Measurements from ENCODE around the gene PTPRN. TPM values are rescaled to one million over a fixed set of nuclear protein-coding genes. Genes with fewer than 3 reads are reported as not detected.

The PTPRN gene
- total and polyA plus RNA-seq, 10 of the 15 experiments (the other 5 are each of a cell fraction or from before 2014, with no cell fraction given), result 0.28 to 0.69 TPM; not detected in 8

DNA sequence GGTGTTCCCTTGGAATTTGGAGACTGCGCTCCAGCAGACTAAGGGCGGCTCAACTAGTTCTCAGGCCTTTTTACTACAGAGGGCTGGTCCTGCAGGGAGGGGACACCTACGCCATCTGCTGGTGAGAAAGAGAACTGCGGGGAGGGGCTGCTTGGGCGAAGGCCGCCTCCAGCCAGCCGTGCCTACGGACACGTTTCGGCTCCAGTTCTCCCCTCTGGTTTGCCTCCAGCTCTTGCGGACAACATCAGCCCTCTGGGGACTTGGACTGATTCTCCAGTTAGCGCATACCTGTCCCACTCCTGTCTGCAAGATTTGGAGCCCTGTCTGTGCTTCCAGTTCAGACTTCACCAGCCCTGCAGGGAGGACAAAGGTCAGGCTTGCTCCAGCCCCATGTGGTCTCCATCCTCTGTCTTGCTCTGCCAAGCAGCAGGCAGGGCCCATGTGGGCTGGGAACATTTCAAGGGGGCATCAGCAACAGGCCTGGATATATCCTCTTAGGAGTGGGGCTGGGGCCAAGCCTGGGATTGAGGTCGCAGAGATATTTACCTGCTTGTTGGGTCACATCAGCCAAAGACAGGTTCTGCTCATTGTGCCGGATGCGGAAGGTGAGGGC lies 10.3 kb downstream of the PTPRN start (continued):
- TF ChIP-seq, protein P1, sequence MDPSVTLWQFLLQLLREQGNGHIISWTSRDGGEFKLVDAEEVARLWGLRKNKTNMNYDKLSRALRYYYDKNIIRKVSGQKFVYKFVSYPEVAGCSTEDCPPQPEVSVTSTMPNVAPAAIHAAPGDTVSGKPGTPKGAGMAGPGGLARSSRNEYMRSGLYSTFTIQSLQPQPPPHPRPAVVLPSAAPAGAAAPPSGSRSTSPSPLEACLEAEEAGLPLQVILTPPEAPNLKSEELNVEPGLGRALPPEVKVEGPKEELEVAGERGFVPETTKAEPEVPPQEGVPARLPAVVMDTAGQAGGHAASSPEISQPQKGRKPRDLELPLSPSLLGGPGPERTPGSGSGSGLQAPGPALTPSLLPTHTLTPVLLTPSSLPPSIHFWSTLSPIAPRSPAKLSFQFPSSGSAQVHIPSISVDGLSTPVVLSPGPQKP (IDR thresholded peaks at IDR 0.05; ENCODE audit: low read depth, low read length), result no peak
- TF ChIP-seq SMC3 (IDR thresholded peaks at IDR 0.05; ENCODE audit: borderline replicate concordance, low read length) (peak; percentile 91), MEF2A (IDR thresholded peaks at IDR 0.05; ENCODE audit: insufficient read depth, low read depth, low read length) (no peak), CREB1 (IDR thresholded peaks at IDR 0.05; ENCODE audit: low read depth) (no peak), PAX8 (IDR thresholded peaks at IDR 0.05) (no peak), MXI1 (IDR thresholded peaks at IDR 0.05; ENCODE audit: low read depth, low read length) (no peak), ATF2 (IDR thresholded peaks at IDR 0.05; ENCODE audit: low read length) (no peak), BHLHE40 (IDR thresholded peaks at IDR 0.05; ENCODE audit: borderline replicate concordance in 1 of 2, low read depth in 2 of 2, low read length in 1 of 2) (peak in 1 of 2 experiments; percentile 48; a peak in 1 of 4 replicates), HCFC1 (IDR thresholded peaks at IDR 0.05; ENCODE audit: low read length) (no peak), SPI1 (IDR thresholded peaks at IDR 0.05; ENCODE audit: borderline replicate concordance, insufficient read depth, low read depth, low read length) (no peak), SMAD1 (IDR thresholded peaks at IDR 0.05; ENCODE audit: low read depth, partially characterized antibody) (no peak)
- TF ChIP-seq, protein P2, sequence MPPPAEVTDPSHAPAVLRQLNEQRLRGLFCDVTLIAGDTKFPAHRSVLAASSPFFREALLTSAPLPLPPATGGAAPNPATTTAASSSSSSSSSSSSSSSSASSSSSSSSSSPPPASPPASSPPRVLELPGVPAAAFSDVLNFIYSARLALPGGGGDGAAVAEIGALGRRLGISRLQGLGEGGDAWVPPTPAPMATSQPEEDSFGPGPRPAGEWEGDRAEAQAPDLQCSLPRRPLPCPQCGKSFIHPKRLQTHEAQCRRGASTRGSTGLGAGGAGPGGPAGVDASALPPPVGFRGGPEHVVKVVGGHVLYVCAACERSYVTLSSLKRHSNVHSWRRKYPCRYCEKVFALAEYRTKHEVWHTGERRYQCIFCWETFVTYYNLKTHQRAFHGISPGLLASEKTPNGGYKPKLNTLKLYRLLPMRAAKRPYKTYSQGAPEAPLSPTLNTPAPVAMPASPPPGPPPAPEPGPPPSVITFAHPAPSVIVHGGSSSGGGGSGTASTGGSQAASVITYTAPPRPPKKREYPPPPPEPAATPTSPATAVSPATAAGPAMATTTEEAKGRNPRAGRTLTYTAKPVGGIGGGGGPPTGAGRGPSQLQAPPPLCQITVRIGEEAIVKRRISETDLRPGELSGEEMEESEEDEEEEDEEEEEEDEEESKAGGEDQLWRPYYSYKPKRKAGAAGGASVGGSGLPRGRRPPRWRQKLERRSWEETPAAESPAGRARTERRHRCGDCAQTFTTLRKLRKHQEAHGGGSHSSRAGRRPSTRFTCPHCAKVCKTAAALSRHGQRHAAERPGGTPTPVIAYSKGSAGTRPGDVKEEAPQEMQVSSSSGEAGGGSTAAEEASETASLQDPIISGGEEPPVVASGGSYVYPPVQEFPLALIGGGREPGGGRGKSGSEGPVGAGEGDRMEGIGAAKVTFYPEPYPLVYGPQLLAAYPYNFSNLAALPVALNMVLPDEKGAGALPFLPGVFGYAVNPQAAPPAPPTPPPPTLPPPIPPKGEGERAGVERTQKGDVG (CRISPR knock-in tag; IDR thresholded peaks at IDR 0.05), result no peak
- TF ChIP-seq, protein P3, sequence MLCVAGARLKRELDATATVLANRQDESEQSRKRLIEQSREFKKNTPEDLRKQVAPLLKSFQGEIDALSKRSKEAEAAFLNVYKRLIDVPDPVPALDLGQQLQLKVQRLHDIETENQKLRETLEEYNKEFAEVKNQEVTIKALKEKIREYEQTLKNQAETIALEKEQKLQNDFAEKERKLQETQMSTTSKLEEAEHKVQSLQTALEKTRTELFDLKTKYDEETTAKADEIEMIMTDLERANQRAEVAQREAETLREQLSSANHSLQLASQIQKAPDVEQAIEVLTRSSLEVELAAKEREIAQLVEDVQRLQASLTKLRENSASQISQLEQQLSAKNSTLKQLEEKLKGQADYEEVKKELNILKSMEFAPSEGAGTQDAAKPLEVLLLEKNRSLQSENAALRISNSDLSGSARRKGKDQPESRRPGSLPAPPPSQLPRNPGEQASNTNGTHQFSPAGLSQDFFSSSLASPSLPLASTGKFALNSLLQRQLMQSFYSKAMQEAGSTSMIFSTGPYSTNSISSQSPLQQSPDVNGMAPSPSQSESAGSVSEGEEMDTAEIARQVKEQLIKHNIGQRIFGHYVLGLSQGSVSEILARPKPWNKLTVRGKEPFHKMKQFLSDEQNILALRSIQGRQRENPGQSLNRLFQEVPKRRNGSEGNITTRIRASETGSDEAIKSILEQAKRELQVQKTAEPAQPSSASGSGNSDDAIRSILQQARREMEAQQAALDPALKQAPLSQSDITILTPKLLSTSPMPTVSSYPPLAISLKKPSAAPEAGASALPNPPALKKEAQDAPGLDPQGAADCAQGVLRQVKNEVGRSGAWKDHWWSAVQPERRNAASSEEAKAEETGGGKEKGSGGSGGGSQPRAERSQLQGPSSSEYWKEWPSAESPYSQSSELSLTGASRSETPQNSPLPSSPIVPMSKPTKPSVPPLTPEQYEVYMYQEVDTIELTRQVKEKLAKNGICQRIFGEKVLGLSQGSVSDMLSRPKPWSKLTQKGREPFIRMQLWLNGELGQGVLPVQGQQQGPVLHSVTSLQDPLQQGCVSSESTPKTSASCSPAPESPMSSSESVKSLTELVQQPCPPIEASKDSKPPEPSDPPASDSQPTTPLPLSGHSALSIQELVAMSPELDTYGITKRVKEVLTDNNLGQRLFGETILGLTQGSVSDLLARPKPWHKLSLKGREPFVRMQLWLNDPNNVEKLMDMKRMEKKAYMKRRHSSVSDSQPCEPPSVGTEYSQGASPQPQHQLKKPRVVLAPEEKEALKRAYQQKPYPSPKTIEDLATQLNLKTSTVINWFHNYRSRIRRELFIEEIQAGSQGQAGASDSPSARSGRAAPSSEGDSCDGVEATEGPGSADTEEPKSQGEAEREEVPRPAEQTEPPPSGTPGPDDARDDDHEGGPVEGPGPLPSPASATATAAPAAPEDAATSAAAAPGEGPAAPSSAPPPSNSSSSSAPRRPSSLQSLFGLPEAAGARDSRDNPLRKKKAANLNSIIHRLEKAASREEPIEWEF (IDR thresholded peaks at IDR 0.05; ENCODE audit: insufficient replicate concordance, low read depth, low read length), result no peak

Measured in GM12878 (cell line).